Posterior cingulate gyrus (tissue), 11 donors: ENCODE data around the gene COPE.

Experiments
- DNase-seq, 10 donors: peaks; one replicate each; pipeline versions ENCODE4 v3.0.0 to v3.0.0-alpha.2; 2020 to 2021; ENCODE audit warnings: mixed read lengths in 3 of 10
- intact Hi-C: fragments of 100-400 bp; cut with DNase I; formaldehyde crosslinking; loops from one replicate; pipeline ENCODE4 v1.15.1; 2023

Gene COPE

DNA sequence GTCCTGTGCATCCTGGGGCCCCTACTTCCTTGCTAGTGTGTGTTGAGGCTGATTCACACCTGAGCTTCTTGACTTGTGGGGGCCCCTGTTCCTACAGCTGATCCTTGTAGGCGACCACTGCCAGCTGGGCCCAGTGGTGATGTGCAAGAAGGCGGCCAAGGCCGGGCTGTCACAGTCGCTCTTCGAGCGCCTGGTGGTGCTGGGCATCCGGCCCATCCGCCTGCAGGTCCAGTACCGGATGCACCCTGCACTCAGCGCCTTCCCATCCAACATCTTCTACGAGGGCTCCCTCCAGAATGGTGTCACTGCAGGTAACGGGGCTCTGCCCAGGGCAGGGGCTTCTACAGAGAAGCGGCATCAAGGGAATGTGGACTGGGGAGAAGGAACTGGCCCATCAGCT, 62.0 kb downstream of the COPE start:
- DNase-seq: no peak
- intact Hi-C loops: no loop called here

DNA sequence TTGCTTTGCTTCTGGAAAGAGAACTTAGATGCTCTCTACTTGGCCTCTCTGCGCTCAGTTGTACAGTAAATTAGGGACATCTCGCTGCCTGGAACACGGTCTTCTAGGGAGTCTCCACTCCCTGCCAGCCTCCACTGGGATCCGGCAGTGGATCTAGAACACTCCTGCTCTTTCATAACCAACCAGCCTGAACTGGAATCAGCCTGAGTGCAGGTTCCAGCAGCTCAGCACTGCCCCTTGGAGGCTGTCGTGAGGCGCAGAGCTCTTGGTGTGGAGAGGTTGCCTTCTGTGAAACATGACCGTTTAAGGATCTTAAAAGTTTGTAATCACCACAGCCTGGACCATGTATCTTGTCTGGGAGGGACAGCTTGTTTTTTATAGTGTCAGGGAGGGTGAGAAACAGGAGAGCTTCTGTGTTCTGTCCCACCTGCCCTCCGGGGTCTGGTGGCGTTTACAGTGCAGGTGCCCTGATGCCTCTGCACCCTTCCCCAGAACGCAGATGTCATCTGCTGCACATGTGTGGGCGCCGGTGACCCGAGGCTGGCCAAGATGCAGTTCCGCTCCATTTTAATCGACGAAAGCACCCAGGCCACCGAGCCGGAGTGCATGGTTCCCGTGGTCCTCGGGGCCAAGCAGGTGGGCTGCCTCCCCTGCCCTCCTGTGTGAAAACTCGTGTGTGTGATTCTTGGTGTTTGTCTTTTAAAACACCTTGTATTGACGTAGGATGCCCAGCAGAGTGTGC, 62.6 kb downstream of the COPE start:
- intact Hi-C loops: no loop called here
- peak; percentile 65 to 97 (median 78) for DNase-seq

DNA sequence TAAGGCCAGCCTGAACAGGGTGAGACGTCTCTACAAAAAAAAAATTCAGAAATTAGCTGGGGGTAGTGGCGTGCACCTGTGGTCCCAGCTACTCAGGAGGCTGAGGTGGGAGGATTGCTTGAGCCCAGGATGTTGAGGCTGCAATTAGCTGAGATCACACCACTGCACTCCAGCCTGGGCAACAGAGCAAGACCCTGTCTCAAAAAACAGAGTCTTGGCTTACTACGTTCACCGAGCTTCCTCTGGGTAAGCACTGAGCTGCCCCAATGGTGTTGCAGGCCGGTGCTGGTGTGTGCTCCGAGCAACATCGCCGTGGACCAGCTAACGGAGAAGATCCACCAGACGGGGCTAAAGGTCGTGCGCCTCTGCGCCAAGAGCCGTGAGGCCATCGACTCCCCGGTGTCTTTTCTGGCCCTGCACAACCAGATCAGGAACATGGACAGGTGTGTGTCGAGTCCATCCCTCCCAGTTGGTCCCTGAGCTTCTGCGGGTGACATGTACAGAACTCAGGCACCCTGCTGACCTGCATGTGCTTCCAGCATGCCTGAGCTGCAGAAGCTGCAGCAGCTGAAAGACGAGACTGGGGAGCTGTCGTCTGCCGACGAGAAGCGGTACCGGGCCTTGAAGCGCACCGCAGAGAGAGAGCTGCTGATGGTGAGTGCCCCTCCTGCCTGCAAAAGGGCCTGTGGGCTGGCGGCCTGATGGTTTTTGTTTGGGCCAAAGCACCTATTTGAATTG, 63.4 kb downstream of the COPE start:
- intact Hi-C loops: no loop called here

DNA sequence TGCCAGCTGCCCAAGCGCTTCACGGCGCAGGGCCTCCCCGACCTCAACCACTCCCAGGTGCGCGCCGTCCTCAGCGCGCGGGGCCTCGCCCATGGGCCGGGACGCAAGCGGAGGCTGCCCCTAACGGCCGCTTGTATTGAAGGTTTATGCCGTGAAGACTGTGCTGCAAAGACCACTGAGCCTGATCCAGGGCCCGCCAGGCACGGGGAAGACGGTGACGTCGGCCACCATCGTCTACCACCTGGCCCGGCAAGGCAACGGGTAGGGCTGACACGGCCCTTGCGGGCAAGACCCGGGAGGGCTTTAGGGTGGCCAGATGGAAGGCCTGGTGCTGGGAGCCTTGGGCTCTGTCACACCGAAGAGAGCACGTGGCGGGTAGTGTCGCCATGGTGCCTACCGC, 64.2 kb downstream of the COPE start:
- intact Hi-C loops: no loop called here
- DNase-seq: peak in 1 of 10 donors; percentile 85

More for the DNA sequence above, 63.4 kb downstream of the COPE start:
- peak in 1 of 10 donors; percentile 73 for DNase-seq

DNA sequence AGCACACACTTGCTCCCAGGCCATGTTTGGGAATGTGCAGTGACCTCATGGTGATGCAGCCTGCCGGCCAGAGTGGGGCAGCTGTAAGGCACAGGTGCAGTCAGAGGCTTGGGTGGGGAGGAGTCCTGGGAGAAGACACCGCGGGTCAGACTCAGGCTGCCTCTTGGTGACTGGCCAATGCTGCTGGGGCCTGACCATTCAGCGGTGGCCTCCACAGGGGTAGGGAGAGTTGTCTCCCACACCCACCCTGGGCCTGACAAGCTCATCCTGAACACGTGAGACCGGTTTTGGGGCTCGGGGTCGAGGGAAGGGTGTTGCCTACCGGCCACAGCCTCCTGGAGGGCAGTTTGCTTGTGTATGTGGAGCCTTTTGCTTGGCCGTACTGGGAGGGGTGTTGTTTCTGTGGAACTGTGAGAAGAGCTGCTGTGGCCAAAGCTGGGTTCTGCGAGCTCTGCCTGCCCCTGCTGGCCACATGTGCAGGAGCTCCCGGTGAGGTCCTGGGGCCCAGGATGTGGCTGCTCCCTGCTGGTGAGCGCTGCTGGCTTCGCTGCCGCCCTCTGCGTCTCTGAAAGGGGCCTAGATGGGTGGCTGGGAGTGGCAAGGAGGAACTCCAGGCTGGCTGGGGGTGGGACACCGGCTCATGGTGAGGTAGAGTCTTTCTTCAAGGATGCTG, 65.3 kb downstream of the COPE start:
- intact Hi-C loops: no loop called here
- DNase-seq: peak in 2 of 10 donors; percentile 65 to 67

DNA sequence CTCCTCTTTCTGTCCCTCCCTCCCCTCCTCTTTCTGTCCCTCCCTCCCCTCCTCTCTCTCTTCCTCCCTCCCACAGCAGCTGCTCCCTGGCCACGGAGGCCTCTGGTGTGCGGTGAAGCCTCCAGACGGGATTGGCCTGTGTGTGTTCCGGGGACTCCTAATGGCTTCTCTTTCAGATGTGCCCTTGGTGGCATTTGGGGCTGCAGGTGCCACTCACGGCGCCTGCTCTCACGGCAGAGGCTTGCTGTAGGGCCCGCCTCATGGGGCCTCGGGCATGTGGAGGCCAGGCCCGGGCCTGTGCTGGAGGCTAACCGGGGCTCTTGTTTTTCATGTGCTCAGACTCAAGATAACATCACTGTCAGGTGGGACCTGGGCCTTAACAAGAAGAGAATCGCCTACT, 66.5 kb downstream of the COPE start:
- intact Hi-C loops: no loop called here
- DNase-seq: peak in 2 of 10 donors; percentile 31

DNA sequence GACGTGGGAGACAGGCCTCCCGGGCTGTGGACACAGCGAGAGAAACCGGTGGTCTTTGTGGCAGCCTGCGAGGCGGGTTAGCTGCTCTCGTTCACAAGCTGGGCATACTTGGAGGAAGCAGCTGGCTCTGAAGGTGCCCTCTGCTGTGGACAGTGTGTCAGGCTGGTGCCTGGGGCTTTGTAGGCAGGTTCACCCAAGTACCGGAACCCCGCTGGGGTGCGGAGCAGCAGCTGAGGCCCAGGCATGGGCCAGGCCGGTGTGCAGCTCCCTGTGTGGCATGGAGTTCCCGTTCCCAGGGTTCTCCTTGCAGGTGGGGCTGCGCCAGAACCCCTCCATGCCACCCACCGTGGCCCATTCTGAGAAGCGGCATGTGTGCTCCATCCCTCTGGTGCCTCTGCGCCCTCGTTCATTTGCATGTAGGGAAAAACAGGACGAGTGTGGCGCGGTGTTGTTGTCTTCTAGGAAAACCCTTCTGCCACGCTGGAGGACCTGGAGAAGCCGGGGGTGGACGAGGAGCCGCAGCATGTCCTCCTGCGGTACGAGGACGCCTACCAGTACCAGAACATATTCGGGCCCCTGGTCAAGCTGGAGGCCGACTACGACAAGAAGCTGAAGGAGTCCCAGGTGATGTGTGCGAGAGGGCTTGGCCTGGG, 67.4 kb downstream of the COPE start:
- peak in 3 of 10 donors; percentile 79 to 90 (median 88) for DNase-seq
- intact Hi-C loops: no loop called here

DNA sequence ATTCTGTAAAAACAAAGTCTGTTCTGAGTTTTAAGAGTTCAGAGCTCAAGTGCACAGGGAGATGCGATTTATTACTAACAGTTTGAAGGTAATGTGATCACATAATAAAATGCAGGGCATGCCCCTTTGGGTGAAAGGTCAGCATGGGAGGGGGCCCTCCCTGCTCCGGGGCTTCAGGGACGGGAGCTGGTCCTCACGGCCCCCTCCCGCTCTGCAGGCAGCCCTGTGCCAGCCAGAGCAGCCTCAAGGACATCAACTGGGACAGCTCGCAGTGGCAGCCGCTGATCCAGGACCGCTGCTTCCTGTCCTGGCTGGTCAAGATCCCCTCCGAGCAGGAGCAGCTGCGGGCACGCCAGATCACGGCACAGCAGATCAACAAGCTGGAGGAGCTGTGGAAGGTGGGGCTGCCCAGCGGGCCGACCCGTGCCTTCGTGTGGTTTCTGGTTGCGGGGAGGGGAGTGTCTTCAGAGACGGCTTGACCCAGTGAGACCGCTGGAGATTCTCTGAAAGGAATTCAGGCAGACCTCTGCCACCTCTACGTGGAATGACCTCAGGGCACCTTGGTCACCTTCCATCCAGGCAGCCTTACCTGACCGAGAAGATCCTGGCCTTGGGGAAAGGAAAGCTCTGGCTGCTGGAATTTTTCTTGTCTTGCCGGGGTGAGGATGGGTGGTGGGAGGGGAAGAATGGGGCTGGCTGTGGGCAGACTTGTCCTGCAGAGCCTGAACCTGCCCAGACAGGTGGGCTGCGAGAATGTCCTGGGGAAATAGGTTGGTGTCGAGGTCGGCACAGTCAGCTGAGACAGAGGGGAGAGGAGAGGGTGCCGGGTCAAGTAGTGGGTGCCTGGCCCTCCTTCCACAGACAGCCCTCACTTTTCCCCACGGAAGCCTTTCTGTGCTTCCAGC, 68.5 kb downstream of the COPE start:
- intact Hi-C loops: no loop called here
- DNase-seq: peak in 2 of 10 donors; percentile 68 to 86

DNA sequence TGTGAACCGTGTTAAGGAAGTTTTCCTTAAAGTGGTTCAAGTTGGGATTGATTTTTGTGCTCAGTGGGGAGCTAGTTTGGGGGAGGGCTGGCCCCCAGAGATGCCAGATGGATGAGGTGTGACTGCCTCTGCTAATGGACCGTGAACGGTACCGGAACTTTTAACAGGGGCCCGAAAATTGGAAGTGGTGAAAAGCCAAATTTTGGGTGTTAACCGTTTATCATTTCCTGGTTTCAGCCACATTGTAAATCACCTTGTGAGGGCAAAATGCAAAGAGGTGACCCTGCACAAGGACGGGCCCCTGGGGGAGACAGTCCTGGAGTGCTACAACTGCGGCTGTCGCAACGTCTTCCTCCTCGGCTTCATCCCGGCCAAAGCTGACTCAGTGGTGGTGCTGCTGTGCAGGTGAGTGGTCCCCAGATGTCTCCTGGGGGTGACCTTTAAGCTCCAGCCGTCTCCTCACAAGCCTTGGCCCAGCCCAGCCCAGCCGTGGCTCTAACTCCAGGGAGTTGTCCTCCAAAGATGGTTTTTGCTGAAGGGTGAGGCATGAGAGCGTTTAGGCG, 69.3 kb downstream of the COPE start:
- intact Hi-C loops: loop anchor here (10.0 kb wide), 1 partner anchor 395 kb away; no protein-coding TSS in a partner anchor

More for the DNA sequence above, 69.3 kb downstream of the COPE start:
- DNase-seq: peak in 2 of 10 donors; percentile 49 to 75
